H1 (cell line): ENCODE results near the gene ENDOU. TPM values are rescaled to one million over a fixed set of nuclear protein-coding genes. Genes with fewer than 3 reads are reported as not detected.

Source experiments
- FOSL1 ChIP-seq: IDR thresholded peaks from 2 replicates; pipeline ENCODE4 v1.6.1; 2011; ENCODE audit warnings: mild to moderate bottlenecking, low read depth, low read length, moderate library complexity; ENCODE audit not compliant: insufficient read depth
- HDAC6 ChIP-seq: IDR thresholded peaks from one replicate; pipeline ENCODE4 v1.7.1; 2012; ENCODE audit warnings: low read depth, mild to moderate bottlenecking, inconsistent platforms, low read length, moderate library complexity
- RXRA ChIP-seq: IDR thresholded peaks from 2 replicates; pipeline ENCODE4 v1.6.1; 2011; ENCODE audit warnings: low read depth, mild to moderate bottlenecking, low read length, moderate library complexity; ENCODE audit not compliant: insufficient read depth
- polyA plus RNA-seq, 7 experiments: library from polyadenylated mRNA; depleted of rRNA in 3 of 7; stranded (reverse) in 5 of 7; unstranded in 2 of 7; fragments of >200 nt in 5 of 7; fragments of 200-250 nt in 2 of 7; gene quantifications; 1 replicate in 5 of 7; 2 replicates in 1 of 7; 4 replicates in 1 of 7; pipeline versions ENCODE4 v1.2.1 to v1.2.3, GENCODE V29; 2011 to 2013; ENCODE audit warnings: missing spikeins in 2 of 7, mixed read lengths in 2 of 7
- total RNA-seq: library from RNA; stranded (reverse); fragmentation: NEBNext Ultra II Directional; extraction: Animal tissue kit (Norgen Biotek cat#: 25700); gene quantifications from 2 replicates; pipeline ENCODE4 v1.2.1, GENCODE V29; 2021
- TF ChIP-seq, protein P1 (sequence below): fragments of 300-600 bp; sonication (generic); IDR thresholded peaks from 2 replicates; pipeline ENCODE4 v1.7.1; 2012; ENCODE audit warnings: low read length, moderate library complexity, mild to moderate bottlenecking, inconsistent platforms; ENCODE audit not compliant: insufficient replicate concordance

ENDOU gene
- total and polyA plus RNA-seq, 2 of the 8 experiments (the other 6 are each of a cell fraction or from before 2014, with no cell fraction given) = not detected

DNA sequence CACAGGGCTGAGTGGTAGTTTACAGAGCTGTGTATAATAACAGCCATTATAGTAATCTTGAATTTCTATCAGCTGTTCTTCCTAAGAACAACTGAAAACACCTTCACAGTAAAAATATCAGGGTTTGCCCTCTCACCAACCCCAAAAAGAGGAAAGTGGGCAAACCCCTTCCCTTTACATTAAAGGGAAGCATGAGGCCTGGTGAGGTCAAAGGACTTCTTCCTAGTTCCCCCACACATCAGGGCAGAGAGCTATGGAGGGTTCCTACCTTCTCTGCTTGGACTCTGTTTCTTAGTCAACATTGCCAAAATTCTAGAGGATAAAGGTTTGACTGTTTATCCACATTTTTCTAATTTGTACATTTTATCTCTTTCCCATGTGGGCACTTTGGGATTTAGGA is 15.0 kb downstream of the ENDOU start (continued):
- TF ChIP-seq, protein P1, sequence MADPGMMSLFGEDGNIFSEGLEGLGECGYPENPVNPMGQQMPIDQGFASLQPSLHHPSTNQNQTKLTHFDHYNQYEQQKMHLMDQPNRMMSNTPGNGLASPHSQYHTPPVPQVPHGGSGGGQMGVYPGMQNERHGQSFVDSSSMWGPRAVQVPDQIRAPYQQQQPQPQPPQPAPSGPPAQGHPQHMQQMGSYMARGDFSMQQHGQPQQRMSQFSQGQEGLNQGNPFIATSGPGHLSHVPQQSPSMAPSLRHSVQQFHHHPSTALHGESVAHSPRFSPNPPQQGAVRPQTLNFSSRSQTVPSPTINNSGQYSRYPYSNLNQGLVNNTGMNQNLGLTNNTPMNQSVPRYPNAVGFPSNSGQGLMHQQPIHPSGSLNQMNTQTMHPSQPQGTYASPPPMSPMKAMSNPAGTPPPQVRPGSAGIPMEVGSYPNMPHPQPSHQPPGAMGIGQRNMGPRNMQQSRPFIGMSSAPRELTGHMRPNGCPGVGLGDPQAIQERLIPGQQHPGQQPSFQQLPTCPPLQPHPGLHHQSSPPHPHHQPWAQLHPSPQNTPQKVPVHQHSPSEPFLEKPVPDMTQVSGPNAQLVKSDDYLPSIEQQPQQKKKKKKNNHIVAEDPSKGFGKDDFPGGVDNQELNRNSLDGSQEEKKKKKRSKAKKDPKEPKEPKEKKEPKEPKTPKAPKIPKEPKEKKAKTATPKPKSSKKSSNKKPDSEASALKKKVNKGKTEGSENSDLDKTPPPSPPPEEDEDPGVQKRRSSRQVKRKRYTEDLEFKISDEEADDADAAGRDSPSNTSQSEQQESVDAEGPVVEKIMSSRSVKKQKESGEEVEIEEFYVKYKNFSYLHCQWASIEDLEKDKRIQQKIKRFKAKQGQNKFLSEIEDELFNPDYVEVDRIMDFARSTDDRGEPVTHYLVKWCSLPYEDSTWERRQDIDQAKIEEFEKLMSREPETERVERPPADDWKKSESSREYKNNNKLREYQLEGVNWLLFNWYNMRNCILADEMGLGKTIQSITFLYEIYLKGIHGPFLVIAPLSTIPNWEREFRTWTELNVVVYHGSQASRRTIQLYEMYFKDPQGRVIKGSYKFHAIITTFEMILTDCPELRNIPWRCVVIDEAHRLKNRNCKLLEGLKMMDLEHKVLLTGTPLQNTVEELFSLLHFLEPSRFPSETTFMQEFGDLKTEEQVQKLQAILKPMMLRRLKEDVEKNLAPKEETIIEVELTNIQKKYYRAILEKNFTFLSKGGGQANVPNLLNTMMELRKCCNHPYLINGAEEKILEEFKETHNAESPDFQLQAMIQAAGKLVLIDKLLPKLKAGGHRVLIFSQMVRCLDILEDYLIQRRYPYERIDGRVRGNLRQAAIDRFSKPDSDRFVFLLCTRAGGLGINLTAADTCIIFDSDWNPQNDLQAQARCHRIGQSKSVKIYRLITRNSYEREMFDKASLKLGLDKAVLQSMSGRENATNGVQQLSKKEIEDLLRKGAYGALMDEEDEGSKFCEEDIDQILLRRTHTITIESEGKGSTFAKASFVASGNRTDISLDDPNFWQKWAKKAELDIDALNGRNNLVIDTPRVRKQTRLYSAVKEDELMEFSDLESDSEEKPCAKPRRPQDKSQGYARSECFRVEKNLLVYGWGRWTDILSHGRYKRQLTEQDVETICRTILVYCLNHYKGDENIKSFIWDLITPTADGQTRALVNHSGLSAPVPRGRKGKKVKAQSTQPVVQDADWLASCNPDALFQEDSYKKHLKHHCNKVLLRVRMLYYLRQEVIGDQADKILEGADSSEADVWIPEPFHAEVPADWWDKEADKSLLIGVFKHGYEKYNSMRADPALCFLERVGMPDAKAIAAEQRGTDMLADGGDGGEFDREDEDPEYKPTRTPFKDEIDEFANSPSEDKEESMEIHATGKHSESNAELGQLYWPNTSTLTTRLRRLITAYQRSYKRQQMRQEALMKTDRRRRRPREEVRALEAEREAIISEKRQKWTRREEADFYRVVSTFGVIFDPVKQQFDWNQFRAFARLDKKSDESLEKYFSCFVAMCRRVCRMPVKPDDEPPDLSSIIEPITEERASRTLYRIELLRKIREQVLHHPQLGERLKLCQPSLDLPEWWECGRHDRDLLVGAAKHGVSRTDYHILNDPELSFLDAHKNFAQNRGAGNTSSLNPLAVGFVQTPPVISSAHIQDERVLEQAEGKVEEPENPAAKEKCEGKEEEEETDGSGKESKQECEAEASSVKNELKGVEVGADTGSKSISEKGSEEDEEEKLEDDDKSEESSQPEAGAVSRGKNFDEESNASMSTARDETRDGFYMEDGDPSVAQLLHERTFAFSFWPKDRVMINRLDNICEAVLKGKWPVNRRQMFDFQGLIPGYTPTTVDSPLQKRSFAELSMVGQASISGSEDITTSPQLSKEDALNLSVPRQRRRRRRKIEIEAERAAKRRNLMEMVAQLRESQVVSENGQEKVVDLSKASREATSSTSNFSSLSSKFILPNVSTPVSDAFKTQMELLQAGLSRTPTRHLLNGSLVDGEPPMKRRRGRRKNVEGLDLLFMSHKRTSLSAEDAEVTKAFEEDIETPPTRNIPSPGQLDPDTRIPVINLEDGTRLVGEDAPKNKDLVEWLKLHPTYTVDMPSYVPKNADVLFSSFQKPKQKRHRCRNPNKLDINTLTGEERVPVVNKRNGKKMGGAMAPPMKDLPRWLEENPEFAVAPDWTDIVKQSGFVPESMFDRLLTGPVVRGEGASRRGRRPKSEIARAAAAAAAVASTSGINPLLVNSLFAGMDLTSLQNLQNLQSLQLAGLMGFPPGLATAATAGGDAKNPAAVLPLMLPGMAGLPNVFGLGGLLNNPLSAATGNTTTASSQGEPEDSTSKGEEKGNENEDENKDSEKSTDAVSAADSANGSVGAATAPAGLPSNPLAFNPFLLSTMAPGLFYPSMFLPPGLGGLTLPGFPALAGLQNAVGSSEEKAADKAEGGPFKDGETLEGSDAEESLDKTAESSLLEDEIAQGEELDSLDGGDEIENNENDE = no peak
- no peak for TF ChIP-seq HDAC6
- TF ChIP-seq RXRA = no peak
- no peak for TF ChIP-seq FOSL1
